CD4-positive, alpha-beta T cell (primary cell): Measurements from ENCODE around the gene CFAP100. TPM values are rescaled to one million over a fixed set of nuclear protein-coding genes. Genes with fewer than 3 reads are reported as not detected.
A peak's percentile ranks its signal among the peaks of the same experiment; 100 is the strongest.

Experiments used
- ATAC-seq: fragments of 200-7000 bp; cut with Tn5 transposase; one replicate; pipeline ENCODE4 v1.10.0; 2022; ENCODE audit warnings: mild to moderate bottlenecking; ENCODE audit not compliant: poor library complexity
- CTCF ChIA-PET: fragments of 350-600 bp; sonication (Branson Sonifier 250); formaldehyde crosslinking; loops from one replicate; lab custom pipeline; 2021; ENCODE audit warnings: antibody characterized with exemption, inconsistent platforms; lab: Charles Lee
- POLR2A ChIA-PET: fragments of 350-600 bp; sonication (Branson Sonifier 250); formaldehyde crosslinking; loops from one replicate; lab custom pipeline; 2021; ENCODE audit warnings: antibody characterized with exemption, inconsistent platforms; lab: Charles Lee
- DNase-seq, 14 experiments: peaks; one replicate each; pipeline ENCODE4 v3.0.0-alpha.2; 2013 to 2020; ENCODE audit warnings: mixed read lengths in 2 of 14
- H3K27ac ChIP-seq, 2 donors: one replicate each; pipeline versions ENCODE4 v1.5.1 to v1.7.0; 2013; ENCODE audit warnings: low read length in 2 of 2, low read depth in 1 of 2, mild to moderate bottlenecking in 1 of 2
- H3K27me3 ChIP-seq, 2 experiments: 1 replicate in 1 of 2; 2 replicates in 1 of 2; pipeline versions ENCODE4 v1.6.1 to v1.7.0; 2013; ENCODE audit warnings: low read length in 2 of 2, control low read depth in 1 of 2, mild to moderate bottlenecking in 1 of 2, moderate library complexity in 1 of 2; ENCODE audit not compliant: insufficient read depth in 2 of 2, control insufficient read depth in 1 of 2
- H3K36me3 ChIP-seq: one replicate; pipeline ENCODE4 v1.6.1; 2013; ENCODE audit warnings: low read length, control low read depth; ENCODE audit not compliant: insufficient read depth
- H3K4me1 ChIP-seq: one replicate; pipeline ENCODE4 v1.6.1; 2013; ENCODE audit warnings: low read length, control low read depth; ENCODE audit not compliant: insufficient read depth
- H3K4me3 ChIP-seq: one replicate; pipeline ENCODE4 v1.5.1; 2013; ENCODE audit warnings: mild to moderate bottlenecking, low read length, moderate library complexity
- H3K9me3 ChIP-seq, 2 experiments: 1 replicate in 1 of 2; 2 replicates in 1 of 2; pipeline versions ENCODE4 v1.6.1 to v1.7.0; 2013; ENCODE audit warnings: low read length in 2 of 2, mild to moderate bottlenecking in 2 of 2, control low read depth in 1 of 2, moderate library complexity in 1 of 2; ENCODE audit not compliant: control insufficient read depth in 1 of 2, insufficient read depth in 1 of 2
- H3K27ac Mint-ChIP-seq: one replicate; pipeline ENCODE4 v1.8.0; 2020; ENCODE audit warnings: mixed read lengths
- H3K27me3 Mint-ChIP-seq: one replicate; pipeline ENCODE4 v1.8.0; 2021; ENCODE audit warnings: mixed read lengths
- H3K36me3 Mint-ChIP-seq: one replicate; pipeline ENCODE4 v1.8.0; 2021; ENCODE audit warnings: low read depth, mixed read lengths
- H3K4me1 Mint-ChIP-seq: one replicate; pipeline ENCODE4 v1.8.0; 2021; ENCODE audit warnings: low read depth, mixed read lengths
- H3K4me3 Mint-ChIP-seq: one replicate; pipeline ENCODE4 v1.8.0; 2020; ENCODE audit warnings: mild to moderate bottlenecking, mixed read lengths
- H3K9me3 Mint-ChIP-seq: one replicate; pipeline ENCODE4 v1.8.0; 2020; ENCODE audit warnings: mixed read lengths
- intact Hi-C, 2 experiments: fragments of 100-400 bp; cut with DNase I in 1 of 2; cut with micrococcal nuclease in 1 of 2; formaldehyde crosslinking; loops; one replicate each; pipeline versions ENCODE4 v1.15.1 to v1.9.0; 2023 to 2025; cut with DNase I, micrococcal nuclease
- total RNA-seq, 174 experiments: library from RNA in 2 of 174; stranded (reverse) in 2 of 174; gene quantifications; one replicate each; pipeline ENCODE4 v1.2.3 and lab custom pipeline; 2021 to 2026
- TF ChIP-seq, protein P1 (sequence below): fragments of 200-600 bp; IDR thresholded peaks from one replicate; pipeline ENCODE4 v1.8.0; 2022; ENCODE audit warnings: antibody characterized with exemption, mild to moderate bottlenecking

Gene CFAP100
- total RNA-seq, 2 experiments from 2014 or later, result not detected

DNA sequence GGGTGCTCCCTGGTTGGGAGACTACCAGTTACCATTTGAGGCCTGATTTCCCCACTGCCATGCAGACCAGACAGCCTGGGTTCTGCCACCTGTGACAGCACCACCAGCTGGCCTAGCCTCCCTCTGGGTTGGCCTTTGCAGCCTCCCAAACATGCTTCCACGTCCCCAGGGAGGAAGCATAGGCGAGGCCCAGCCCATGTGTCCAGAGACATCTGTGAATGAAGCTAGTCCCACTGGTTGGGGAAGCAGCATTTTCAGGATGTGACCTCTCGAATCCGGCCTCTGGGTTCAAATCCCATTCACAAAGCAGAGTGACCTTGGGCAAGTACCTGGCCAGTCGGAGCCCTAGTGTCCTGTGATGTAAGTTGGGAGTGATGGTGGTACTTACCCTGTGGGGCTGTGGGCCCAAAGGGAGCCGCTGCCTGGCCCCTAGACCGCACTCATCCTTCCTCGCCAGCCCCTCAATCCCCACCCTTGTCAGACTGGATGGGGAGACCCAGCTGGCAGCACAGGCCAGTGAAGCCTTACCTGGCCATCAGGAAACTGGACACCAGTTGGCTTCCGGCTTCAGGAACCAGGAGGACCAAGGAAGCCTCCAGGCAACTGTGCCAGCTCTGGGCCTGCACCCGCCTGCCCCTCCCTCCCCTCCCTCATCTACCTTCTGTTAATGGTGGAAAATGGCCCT, 43.5 kb upstream of the CFAP100 start:
- Histone ChIP-seq H3K27ac (no peak overlapping the region), H3K4me1 (peaks cover 7% of the 10 kb centered on the region), H3K27me3 (peaks cover 12 to 17% of the 10 kb centered on the region in 2 experiments), H3K4me3 (no peak overlapping the region), H3K9me3 (peaks cover 0 to 7% of the 10 kb centered on the region in 2 experiments), H3K36me3 (no peaks in the 10 kb centered on the region)
- no peak for ATAC-seq
- peak in 2 of 14 experiments; percentile 1 to 22 for DNase-seq
- Mint-ChIP-seq H3K4me3 (no peak overlapping the region), H3K27me3 (peaks cover 10% of the 10 kb centered on the region), H3K36me3 (no peaks in the 10 kb centered on the region), H3K4me1 (peaks cover 7% of the 10 kb centered on the region), H3K9me3 (no peaks in the 10 kb centered on the region), H3K27ac (no peak overlapping the region)
- POLR2A ChIA-PET, result no interaction called here
- intact Hi-C loops, result no loop called here
- CTCF ChIA-PET, result no interaction called here
- TF ChIP-seq, protein P1, sequence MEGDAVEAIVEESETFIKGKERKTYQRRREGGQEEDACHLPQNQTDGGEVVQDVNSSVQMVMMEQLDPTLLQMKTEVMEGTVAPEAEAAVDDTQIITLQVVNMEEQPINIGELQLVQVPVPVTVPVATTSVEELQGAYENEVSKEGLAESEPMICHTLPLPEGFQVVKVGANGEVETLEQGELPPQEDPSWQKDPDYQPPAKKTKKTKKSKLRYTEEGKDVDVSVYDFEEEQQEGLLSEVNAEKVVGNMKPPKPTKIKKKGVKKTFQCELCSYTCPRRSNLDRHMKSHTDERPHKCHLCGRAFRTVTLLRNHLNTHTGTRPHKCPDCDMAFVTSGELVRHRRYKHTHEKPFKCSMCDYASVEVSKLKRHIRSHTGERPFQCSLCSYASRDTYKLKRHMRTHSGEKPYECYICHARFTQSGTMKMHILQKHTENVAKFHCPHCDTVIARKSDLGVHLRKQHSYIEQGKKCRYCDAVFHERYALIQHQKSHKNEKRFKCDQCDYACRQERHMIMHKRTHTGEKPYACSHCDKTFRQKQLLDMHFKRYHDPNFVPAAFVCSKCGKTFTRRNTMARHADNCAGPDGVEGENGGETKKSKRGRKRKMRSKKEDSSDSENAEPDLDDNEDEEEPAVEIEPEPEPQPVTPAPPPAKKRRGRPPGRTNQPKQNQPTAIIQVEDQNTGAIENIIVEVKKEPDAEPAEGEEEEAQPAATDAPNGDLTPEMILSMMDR, result no peak

DNA sequence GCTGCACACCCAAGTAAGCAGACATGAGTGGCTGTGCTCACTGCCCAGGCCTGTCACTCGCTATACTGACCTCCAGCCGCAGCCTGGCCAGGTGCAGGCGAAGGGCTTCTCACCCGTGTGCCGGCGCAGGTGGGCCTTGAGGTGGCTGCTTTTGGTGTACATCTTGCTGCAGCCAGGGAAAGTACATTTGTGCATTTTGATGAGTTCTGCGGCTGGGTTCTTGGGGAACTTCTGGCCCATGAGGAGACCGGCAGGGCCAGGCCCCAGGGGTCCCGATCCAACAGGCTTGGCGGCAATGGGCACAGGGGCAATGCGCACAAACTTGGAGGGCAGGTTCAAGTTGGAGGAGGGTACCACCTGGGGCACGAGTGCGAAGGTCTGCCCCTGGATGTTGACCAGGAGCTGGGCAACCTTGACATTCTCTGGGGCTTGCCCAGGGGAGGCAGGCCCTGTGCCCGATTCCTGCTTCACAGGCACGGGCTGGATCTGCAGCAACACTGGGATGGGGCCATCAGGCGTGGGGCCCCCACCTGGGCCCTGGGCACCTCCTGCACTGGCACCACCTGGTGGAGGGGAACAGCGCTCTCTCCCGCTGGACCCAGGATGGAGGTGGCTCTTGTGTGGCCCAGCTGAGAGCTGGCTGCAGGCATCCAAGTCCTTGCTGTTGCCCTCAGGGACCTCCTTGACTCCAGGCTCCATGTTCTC, 42.8 kb upstream of the CFAP100 start:
- H3K4me3 ChIP-seq, result no peak overlapping the region
- Mint-ChIP-seq H3K4me1 (peaks cover 10% of the 10 kb centered on the region), H3K27me3 (peaks cover 14% of the 10 kb centered on the region), H3K36me3 (no peaks in the 10 kb centered on the region), H3K4me3 (no peak overlapping the region), H3K9me3 (no peaks in the 10 kb centered on the region), H3K27ac (no peak overlapping the region)
- ChIA-PET POLR2A (no interaction called here), CTCF (no interaction called here)
- peak in 2 of 14 experiments; percentile 2 to 31 for DNase-seq
- H3K9me3 ChIP-seq, result peaks cover 0 to 12% of the 10 kb centered on the region in 2 experiments
- no peaks in the 10 kb centered on the region for H3K36me3 ChIP-seq
- TF ChIP-seq, protein P1, result no peak
- peaks cover 13 to 23% of the 10 kb centered on the region in 2 experiments for H3K27me3 ChIP-seq
- no peak for ATAC-seq
- no peak overlapping the region for H3K27ac ChIP-seq
- peaks cover 13% of the 10 kb centered on the region for H3K4me1 ChIP-seq
- intact Hi-C loops, result no loop called here

DNA sequence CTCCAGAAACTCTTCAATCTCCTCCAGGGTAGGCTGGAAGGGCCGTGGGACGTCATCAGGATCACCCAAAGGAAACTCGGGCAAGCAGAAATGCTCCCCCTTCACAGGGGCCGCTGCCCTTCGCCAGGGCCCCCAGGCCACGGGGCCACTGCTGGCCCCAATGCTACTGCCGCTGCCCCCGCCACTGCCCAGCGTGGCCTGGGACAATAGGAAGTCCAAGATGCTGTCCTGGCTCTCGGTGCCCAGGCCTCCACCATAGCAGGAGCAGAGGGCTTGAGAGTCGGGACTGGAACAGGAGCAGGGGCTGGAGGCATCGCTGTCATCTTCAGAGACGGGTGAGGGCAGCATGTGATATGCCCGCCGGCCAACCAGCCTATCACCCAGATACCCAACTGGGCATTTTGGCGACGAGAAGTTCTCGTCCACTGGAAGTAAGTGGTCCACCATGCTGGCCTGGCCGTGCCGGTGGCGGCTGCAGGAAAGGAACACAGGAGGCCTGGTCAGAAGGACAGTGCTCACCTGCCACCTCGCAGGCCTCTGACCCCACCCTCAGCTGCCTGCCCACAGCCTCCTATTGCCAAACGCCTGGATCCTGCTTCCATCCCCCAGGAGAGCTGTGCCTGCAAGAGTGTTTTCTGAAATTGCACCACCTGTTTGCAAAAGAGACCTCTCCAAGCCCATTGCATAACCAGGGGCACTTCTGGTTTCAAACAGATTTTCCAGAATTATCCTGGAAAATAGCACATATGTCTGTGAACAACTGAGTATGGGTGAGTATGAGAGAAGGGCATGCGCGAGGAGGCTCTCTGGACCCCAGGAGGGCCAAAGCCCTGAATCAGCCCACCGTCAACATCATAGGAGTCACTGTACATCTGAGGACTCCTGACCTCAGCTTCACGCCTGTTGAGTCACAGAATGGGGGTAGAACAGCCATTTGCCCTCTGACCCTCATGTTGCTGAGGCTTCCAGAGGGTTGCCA, 41.9 kb upstream of the CFAP100 start:
- H3K27me3 ChIP-seq, result peaks cover 16 to 23% of the 10 kb centered on the region in 2 experiments
- H3K4me3 ChIP-seq, result no peak overlapping the region
- no peak overlapping the region for H3K4me3 Mint-ChIP-seq
- H3K4me1 ChIP-seq, result peaks cover 16% of the 10 kb centered on the region
- H3K36me3 Mint-ChIP-seq, result no peaks in the 10 kb centered on the region
- intact Hi-C loops, result no loop called here
- peaks cover 17% of the 10 kb centered on the region for H3K27me3 Mint-ChIP-seq
- peak in 1 of 14 experiments; percentile 0 for DNase-seq
- ChIA-PET CTCF (no interaction called here), POLR2A (no interaction called here)
- H3K4me1 Mint-ChIP-seq, result peaks cover 13% of the 10 kb centered on the region
- TF ChIP-seq, protein P1, result no peak
- H3K27ac Mint-ChIP-seq, result no peak overlapping the region
- ATAC-seq, result no peak
- H3K9me3 ChIP-seq, result peaks cover 0 to 12% of the 10 kb centered on the region in 2 experiments
- H3K27ac ChIP-seq, result no peak overlapping the region
- no peaks in the 10 kb centered on the region for H3K36me3 ChIP-seq
- no peaks in the 10 kb centered on the region for H3K9me3 Mint-ChIP-seq
